ENCODE results near the gene NBEAL2.

The NBEAL2 gene

GRCh38 chr3:46989146-46989810, 9.8 kb downstream of the NBEAL2 start:
- no peaks in the 10 kb centered on the region for H3K27me3 ChIP-seq (ENCODE audit: control insufficient read depth, insufficient read depth, low read length)
- no peak overlapping the region for H3K27ac ChIP-seq (ENCODE audit: low read depth, low read length)
- peaks cover 45% of the 10 kb centered on the region for H3K36me3 ChIP-seq (ENCODE audit: control insufficient read depth, insufficient read depth, low read length)
- H3K4me1 ChIP-seq (ENCODE audit: control insufficient read depth, insufficient read depth, low read length), result peaks cover 36% of the 10 kb centered on the region
- H3K9me3 ChIP-seq (ENCODE audit: control insufficient read depth, insufficient read depth, low read depth, low read length), result no peaks in the 10 kb centered on the region
- H3K4me3 ChIP-seq (ENCODE audit: low read depth, low read length), result no peak overlapping the region
- no peak overlapping the region for H3K9ac ChIP-seq (ENCODE audit: low read length)

- peaks cover 60% of the 10 kb centered on the region for H3K36me3 ChIP-seq (ENCODE audit: control insufficient read depth, insufficient read depth, low read length)
- H3K27me3 ChIP-seq (ENCODE audit: control insufficient read depth, insufficient read depth, low read length), result no peaks in the 10 kb centered on the region
- no peaks in the 10 kb centered on the region for H3K9me3 ChIP-seq (ENCODE audit: control insufficient read depth, insufficient read depth, low read depth, low read length)
- no peak overlapping the region for H3K9ac ChIP-seq (ENCODE audit: low read length)
- H3K27ac ChIP-seq (ENCODE audit: low read depth, low read length), result no peak overlapping the region
- H3K4me1 ChIP-seq (ENCODE audit: control insufficient read depth, insufficient read depth, low read length), result peaks cover 36% of the 10 kb centered on the region
- no peak overlapping the region for H3K4me3 ChIP-seq (ENCODE audit: low read depth, low read length)
These were observed 11.3 kb downstream of the NBEAL2 start for GRCh38 chr3:46990573-46991374.

GRCh38 chr3:46991406-46992165, 12.1 kb downstream of the NBEAL2 start:
- no peaks in the 10 kb centered on the region for H3K27me3 ChIP-seq (ENCODE audit: control insufficient read depth, insufficient read depth, low read length)
- peaks cover 33% of the 10 kb centered on the region for H3K4me1 ChIP-seq (ENCODE audit: control insufficient read depth, insufficient read depth, low read length)
- H3K36me3 ChIP-seq (ENCODE audit: control insufficient read depth, insufficient read depth, low read length), result peaks cover 61% of the 10 kb centered on the region
- no peak overlapping the region for H3K9ac ChIP-seq (ENCODE audit: low read length)
- H3K4me3 ChIP-seq (ENCODE audit: low read depth, low read length), result no peak overlapping the region
- H3K27ac ChIP-seq (ENCODE audit: low read depth, low read length), result no peak overlapping the region
- H3K9me3 ChIP-seq (ENCODE audit: control insufficient read depth, insufficient read depth, low read depth, low read length), result no peaks in the 10 kb centered on the region

- Histone ChIP-seq H3K36me3 (ENCODE audit: control insufficient read depth, insufficient read depth, low read length) (peaks cover 61% of the 10 kb centered on the region), H3K27me3 (ENCODE audit: control insufficient read depth, insufficient read depth, low read length) (no peaks in the 10 kb centered on the region), H3K9ac (ENCODE audit: low read length) (no peak overlapping the region), H3K27ac (ENCODE audit: low read depth, low read length) (no peak overlapping the region), H3K4me3 (ENCODE audit: low read depth, low read length) (no peak overlapping the region), H3K4me1 (ENCODE audit: control insufficient read depth, insufficient read depth, low read length) (peaks cover 26% of the 10 kb centered on the region), H3K9me3 (ENCODE audit: control insufficient read depth, insufficient read depth, low read depth, low read length) (no peaks in the 10 kb centered on the region)
These were observed 12.8 kb downstream of the NBEAL2 start for GRCh38 chr3:46992231-46992630.

GRCh38 chr3:46993292-46993691, 13.8 kb downstream of the NBEAL2 start:
- H3K27ac ChIP-seq (ENCODE audit: low read depth, low read length), result no peak overlapping the region
- no peak overlapping the region for H3K4me3 ChIP-seq (ENCODE audit: low read depth, low read length)
- H3K9me3 ChIP-seq (ENCODE audit: control insufficient read depth, insufficient read depth, low read depth, low read length), result no peaks in the 10 kb centered on the region
- H3K9ac ChIP-seq (ENCODE audit: low read length), result no peak overlapping the region
- no peaks in the 10 kb centered on the region for H3K27me3 ChIP-seq (ENCODE audit: control insufficient read depth, insufficient read depth, low read length)
- H3K4me1 ChIP-seq (ENCODE audit: control insufficient read depth, insufficient read depth, low read length), result peaks cover 18% of the 10 kb centered on the region
- peaks cover 61% of the 10 kb centered on the region for H3K36me3 ChIP-seq (ENCODE audit: control insufficient read depth, insufficient read depth, low read length)

- Histone ChIP-seq H3K9ac (ENCODE audit: low read length) (no peak overlapping the region), H3K27ac (ENCODE audit: low read depth, low read length) (no peak overlapping the region), H3K4me3 (ENCODE audit: low read depth, low read length) (no peak overlapping the region), H3K4me1 (ENCODE audit: control insufficient read depth, insufficient read depth, low read length) (peaks cover 13% of the 10 kb centered on the region), H3K36me3 (ENCODE audit: control insufficient read depth, insufficient read depth, low read length) (peaks cover 60% of the 10 kb centered on the region), H3K27me3 (ENCODE audit: control insufficient read depth, insufficient read depth, low read length) (no peaks in the 10 kb centered on the region), H3K9me3 (ENCODE audit: control insufficient read depth, insufficient read depth, low read depth, low read length) (no peaks in the 10 kb centered on the region)
These were observed 14.5 kb downstream of the NBEAL2 start for GRCh38 chr3:46993986-46994385.

GRCh38 chr3:46994801-46995731, 15.6 kb downstream of the NBEAL2 start:
- peaks cover 4% of the 10 kb centered on the region; the same call in 1 of the 2 replicates for H3K4me1 ChIP-seq (ENCODE audit: control insufficient read depth, insufficient read depth, low read length)
- H3K27me3 ChIP-seq (ENCODE audit: control insufficient read depth, insufficient read depth, low read length), result no peaks in the 10 kb centered on the region
- H3K9me3 ChIP-seq (ENCODE audit: control insufficient read depth, insufficient read depth, low read depth, low read length), result no peaks in the 10 kb centered on the region
- peaks cover 67% of the 10 kb centered on the region for H3K36me3 ChIP-seq (ENCODE audit: control insufficient read depth, insufficient read depth, low read length)
- no peak overlapping the region for H3K27ac ChIP-seq (ENCODE audit: low read depth, low read length)
- no peak overlapping the region for H3K9ac ChIP-seq (ENCODE audit: low read length)
- H3K4me3 ChIP-seq (ENCODE audit: low read depth, low read length), result no peak overlapping the region

GRCh38 chr3:46995901-46996562, 16.6 kb downstream of the NBEAL2 start:
- Histone ChIP-seq H3K36me3 (ENCODE audit: control insufficient read depth, insufficient read depth, low read length) (peaks cover 70% of the 10 kb centered on the region), H3K9me3 (ENCODE audit: control insufficient read depth, insufficient read depth, low read depth, low read length) (no peaks in the 10 kb centered on the region), H3K4me3 (ENCODE audit: low read depth, low read length) (no peak overlapping the region), H3K9ac (ENCODE audit: low read length) (no peak overlapping the region), H3K4me1 (ENCODE audit: control insufficient read depth, insufficient read depth, low read length) (peaks cover 4% of the 10 kb centered on the region; the same call in 1 of the 2 replicates), H3K27ac (ENCODE audit: low read depth, low read length) (no peak overlapping the region), H3K27me3 (ENCODE audit: control insufficient read depth, insufficient read depth, low read length) (no peaks in the 10 kb centered on the region)

GRCh38 chr3:46996689-46997452, 17.4 kb downstream of the NBEAL2 start:
- Histone ChIP-seq H3K9me3 (ENCODE audit: control insufficient read depth, insufficient read depth, low read depth, low read length) (no peaks in the 10 kb centered on the region), H3K27me3 (ENCODE audit: control insufficient read depth, insufficient read depth, low read length) (no peaks in the 10 kb centered on the region), H3K27ac (ENCODE audit: low read depth, low read length) (no peak overlapping the region), H3K4me3 (ENCODE audit: low read depth, low read length) (no peak overlapping the region), H3K36me3 (ENCODE audit: control insufficient read depth, insufficient read depth, low read length) (peaks cover 70% of the 10 kb centered on the region), H3K4me1 (ENCODE audit: control insufficient read depth, insufficient read depth, low read length) (peaks cover 4% of the 10 kb centered on the region; the same call in 1 of the 2 replicates), H3K9ac (ENCODE audit: low read length) (no peak overlapping the region)
